ENCODE results near the gene PFKFB4. TPM values are rescaled to one million over a fixed set of nuclear protein-coding genes. Genes with fewer than 3 reads are reported as not detected.

PFKFB4 gene
- total RNA-seq, 4 donors from 2014 or later: 14.0 to 131 (median 74.5) TPM

GRCh38 chr3:48571938-48572337, 15.3 kb upstream of the PFKFB4 start:
- H3K27me3 ChIP-seq: no peaks in the 10 kb centered on the region
- TF ChIP-seq CTCF (IDR thresholded peaks at IDR 0.05) (no peak), POLR2A (IDR thresholded peaks at IDR 0.05) (no peak)
- H3K27ac ChIP-seq: no peak overlapping the region
- no peak for DNase-seq
- H3K4me3 ChIP-seq: no peak overlapping the region
- H3K9me3 ChIP-seq: no peaks in the 10 kb centered on the region
- H3K36me3 ChIP-seq: no peaks in the 10 kb centered on the region
- no peaks in the 10 kb centered on the region for H3K4me1 ChIP-seq

- H3K36me3 ChIP-seq: no peaks in the 10 kb centered on the region
- H3K4me1 ChIP-seq: no peaks in the 10 kb centered on the region
- no peak overlapping the region for H3K4me3 ChIP-seq
- TF ChIP-seq POLR2A (IDR thresholded peaks at IDR 0.05): no peak
- TF ChIP-seq CTCF (IDR thresholded peaks at IDR 0.05): no peak
- H3K27ac ChIP-seq: no peak overlapping the region
- H3K9me3 ChIP-seq: no peaks in the 10 kb centered on the region
- no peaks in the 10 kb centered on the region for H3K27me3 ChIP-seq
- no peak for DNase-seq
Observed at GRCh38 chr3:48569808-48570450, 13.3 kb upstream of the PFKFB4 start.

GRCh38 chr3:48569400-48569799, 12.8 kb upstream of the PFKFB4 start:
- Histone ChIP-seq H3K4me1 (no peaks in the 10 kb centered on the region), H3K9me3 (no peaks in the 10 kb centered on the region), H3K27ac (no peak overlapping the region), H3K4me3 (no peak overlapping the region), H3K27me3 (no peaks in the 10 kb centered on the region), H3K36me3 (no peaks in the 10 kb centered on the region)
- no peak for DNase-seq
- no peak for TF ChIP-seq POLR2A (IDR thresholded peaks at IDR 0.05)
- TF ChIP-seq CTCF (IDR thresholded peaks at IDR 0.05): no peak

GRCh38 chr3:48568476-48568875, 11.9 kb upstream of the PFKFB4 start:
- Histone ChIP-seq H3K9me3 (no peaks in the 10 kb centered on the region), H3K27me3 (no peaks in the 10 kb centered on the region), H3K4me3 (no peak overlapping the region), H3K36me3 (no peaks in the 10 kb centered on the region), H3K27ac (no peak overlapping the region), H3K4me1 (no peaks in the 10 kb centered on the region)
- DNase-seq: no peak
- TF ChIP-seq POLR2A (IDR thresholded peaks at IDR 0.05) (no peak), CTCF (IDR thresholded peaks at IDR 0.05) (no peak)

GRCh38 chr3:48567500-48567899, 10.9 kb upstream of the PFKFB4 start:
- no peak overlapping the region for H3K27ac ChIP-seq
- H3K36me3 ChIP-seq: no peaks in the 10 kb centered on the region
- H3K4me1 ChIP-seq: no peaks in the 10 kb centered on the region
- no peak for TF ChIP-seq POLR2A (IDR thresholded peaks at IDR 0.05)
- no peak for TF ChIP-seq CTCF (IDR thresholded peaks at IDR 0.05)
- no peaks in the 10 kb centered on the region for H3K27me3 ChIP-seq
- no peak for DNase-seq
- H3K9me3 ChIP-seq: no peaks in the 10 kb centered on the region
- H3K4me3 ChIP-seq: no peak overlapping the region

- no peaks in the 10 kb centered on the region for H3K9me3 ChIP-seq
- no peak overlapping the region for H3K27ac ChIP-seq
- TF ChIP-seq CTCF (IDR thresholded peaks at IDR 0.05): no peak
- no peak for TF ChIP-seq POLR2A (IDR thresholded peaks at IDR 0.05)
- H3K4me1 ChIP-seq: no peaks in the 10 kb centered on the region
- no peak for DNase-seq
- no peak overlapping the region for H3K4me3 ChIP-seq
- no peaks in the 10 kb centered on the region for H3K27me3 ChIP-seq
- H3K36me3 ChIP-seq: no peaks in the 10 kb centered on the region
Observed at GRCh38 chr3:48567090-48567489, 10.5 kb upstream of the PFKFB4 start.
